GM20000 (cell line): Measurements from ENCODE around the gene HS3ST2.

ENCODE experiments used
- DNase-seq: peaks from one replicate; pipeline ENCODE4 v3.0.0; 2012; ENCODE audit warnings: low spot score
- CTCF ChIP-seq: IDR thresholded peaks from 2 replicates; pipeline ENCODE4 v1.5.1; 2012; ENCODE audit warnings: mild to moderate bottlenecking, control low read depth; ENCODE audit errors: extremely low read depth, missing control alignments

The HS3ST2 gene

GRCh38 chr16:22782314-22782713 lies 31.6 kb upstream of the HS3ST2 start:
- no peak for TF ChIP-seq CTCF
- no peak for DNase-seq

GRCh38 chr16:22784690-22785214 lies 29.2 kb upstream of the HS3ST2 start:
- no peak for DNase-seq
- no peak for TF ChIP-seq CTCF

GRCh38 chr16:22785552-22785951 lies 28.4 kb upstream of the HS3ST2 start:
- no peak for TF ChIP-seq CTCF
- DNase-seq: no peak

- no peak for DNase-seq
- TF ChIP-seq CTCF: no peak
These were observed 27.7 kb upstream of the HS3ST2 start for GRCh38 chr16:22786284-22786683.

- no peak for TF ChIP-seq CTCF
- no peak for DNase-seq
These were observed 27.3 kb upstream of the HS3ST2 start for GRCh38 chr16:22786691-22787090.

GRCh38 chr16:22787466-22788192 lies 26.3 kb upstream of the HS3ST2 start:
- no peak for DNase-seq
- TF ChIP-seq CTCF: no peak

GRCh38 chr16:22788193-22788530 lies 25.8 kb upstream of the HS3ST2 start:
- no peak for DNase-seq

More at GRCh38 chr16:22788193-22788530, 25.8 kb upstream of the HS3ST2 start:
- TF ChIP-seq CTCF: no peak
